DOHH2 (cell line): ENCODE measurements around the gene DLGAP1.

Experiments used
- H3F3A ChIP-seq: fragments of 200-600 bp; sonication (generic), shearing (Covaris generic); 2 replicates; pipeline ENCODE4 v1.6.0; 2016; ENCODE audit warnings: antibody characterized with exemption, mild to moderate bottlenecking; ENCODE audit not compliant: control insufficient read depth, insufficient read depth
- H3K27ac ChIP-seq: fragments of 200-600 bp; sonication (generic); 2 replicates; pipeline ENCODE4 v1.5.1; 2014; ENCODE audit warnings: low read depth, mild to moderate bottlenecking, low read length, moderate library complexity
- H3K27me3 ChIP-seq: fragments of 200-600 bp; sonication (generic); 2 replicates; pipeline ENCODE4 v1.6.1; 2014; ENCODE audit warnings: mild to moderate bottlenecking, low read length, mixed read lengths; ENCODE audit not compliant: control insufficient read depth
- H3K36me3 ChIP-seq: fragments of 200-600 bp; sonication (generic); 2 replicates; pipeline ENCODE4 v1.6.1; 2014; ENCODE audit warnings: mild to moderate bottlenecking, low read length, moderate library complexity, mixed read lengths; ENCODE audit not compliant: control insufficient read depth
- H3K4me1 ChIP-seq: fragments of 200-600 bp; sonication (generic); 2 replicates; pipeline ENCODE4 v1.6.1; 2014; ENCODE audit warnings: mild to moderate bottlenecking, low read length, mixed read lengths; ENCODE audit not compliant: control insufficient read depth
- H3K4me2 ChIP-seq: fragments of 200-600 bp; sonication (generic); 2 replicates; pipeline ENCODE4 v1.6.0; 2014; ENCODE audit warnings: mild to moderate bottlenecking, low read length, moderate library complexity
- H3K4me3 ChIP-seq: fragments of 200-600 bp; sonication (generic); 2 replicates; pipeline ENCODE4 v1.5.1; 2014; ENCODE audit warnings: mild to moderate bottlenecking, low read length, mixed read lengths
- H3K79me2 ChIP-seq: fragments of 200-600 bp; sonication (generic); 2 replicates; pipeline ENCODE4 v1.6.1; 2014; ENCODE audit warnings: mild to moderate bottlenecking, low read length, mixed read lengths; ENCODE audit not compliant: control insufficient read depth
- H3K9me2 ChIP-seq: fragments of 200-600 bp; sonication (generic); replicated peaks from 2 replicates; pipeline ENCODE4 v1.6.1; 2014; ENCODE audit warnings: mild to moderate bottlenecking, low read length, mixed read lengths; ENCODE audit not compliant: control insufficient read depth
- H3K9me3 ChIP-seq: fragments of 200-600 bp; sonication (generic); 2 replicates; pipeline ENCODE4 v1.6.1; 2014; ENCODE audit warnings: antibody characterized with exemption, low read length, mixed read lengths; ENCODE audit not compliant: control insufficient read depth, insufficient read depth
- H4K20me1 ChIP-seq: fragments of 200-600 bp; sonication (generic); 2 replicates; pipeline ENCODE4 v1.6.0; 2014; ENCODE audit warnings: low read depth, mild to moderate bottlenecking, antibody characterized with exemption, low read length, moderate library complexity; ENCODE audit not compliant: control insufficient read depth, insufficient read depth
- CTCF ChIP-seq: fragments of 200-600 bp; sonication (generic); IDR thresholded peaks from one replicate; pipeline ENCODE4 v1.5.1; 2014; ENCODE audit warnings: antibody characterized with exemption, mild to moderate bottlenecking, low read depth, low read length; ENCODE audit not compliant: poor library complexity, severe bottlenecking
- EZH2phosphoT487 ChIP-seq: fragments of 200-600 bp; sonication (generic); IDR thresholded peaks from 2 replicates; pipeline ENCODE4 v1.6.1; 2017; ENCODE audit warnings: borderline replicate concordance, mild to moderate bottlenecking, antibody characterized with exemption, low read length, moderate library complexity, mixed read lengths

DLGAP1 gene

GRCh38 chr18:4391859-4392258 is 63.2 kb downstream of the DLGAP1 start:
- no peaks in the 10 kb centered on the region for H4K20me1 ChIP-seq
- H3K9me2 ChIP-seq, result no peaks in the 10 kb centered on the region
- H3K79me2 ChIP-seq, result no peaks in the 10 kb centered on the region
- no peaks in the 10 kb centered on the region for H3K27me3 ChIP-seq
- H3K27ac ChIP-seq, result no peak overlapping the region
- no peak overlapping the region for H3K4me3 ChIP-seq
- TF ChIP-seq CTCF, result no peak
- no peak for TF ChIP-seq EZH2phosphoT487
- H3F3A ChIP-seq, result no peaks in the 10 kb centered on the region
- no peaks in the 10 kb centered on the region for H3K4me1 ChIP-seq
- H3K9me3 ChIP-seq, result no peaks in the 10 kb centered on the region
- no peak overlapping the region for H3K4me2 ChIP-seq
- no peaks in the 10 kb centered on the region for H3K36me3 ChIP-seq

GRCh38 chr18:4385876-4386275 is 69.2 kb downstream of the DLGAP1 start:
- H4K20me1 ChIP-seq, result no peaks in the 10 kb centered on the region
- no peaks in the 10 kb centered on the region for H3K79me2 ChIP-seq
- H3K9me2 ChIP-seq, result no peaks in the 10 kb centered on the region
- H3K4me2 ChIP-seq, result no peak overlapping the region
- no peaks in the 10 kb centered on the region for H3K4me1 ChIP-seq
- no peak overlapping the region for H3K4me3 ChIP-seq
- H3K9me3 ChIP-seq, result no peaks in the 10 kb centered on the region
- no peaks in the 10 kb centered on the region for H3K27me3 ChIP-seq
- H3K27ac ChIP-seq, result no peak overlapping the region
- H3K36me3 ChIP-seq, result no peaks in the 10 kb centered on the region
- H3F3A ChIP-seq, result no peaks in the 10 kb centered on the region
- no peak for TF ChIP-seq CTCF
- TF ChIP-seq EZH2phosphoT487, result no peak

- Histone ChIP-seq H3K4me1 (no peaks in the 10 kb centered on the region), H3F3A (no peaks in the 10 kb centered on the region), H3K79me2 (no peaks in the 10 kb centered on the region), H3K4me2 (no peak overlapping the region), H3K4me3 (no peak overlapping the region), H3K27ac (no peak overlapping the region), H3K9me2 (no peaks in the 10 kb centered on the region), H3K36me3 (no peaks in the 10 kb centered on the region), H4K20me1 (no peaks in the 10 kb centered on the region), H3K9me3 (no peaks in the 10 kb centered on the region), H3K27me3 (no peaks in the 10 kb centered on the region)
- TF ChIP-seq CTCF, result no peak
- TF ChIP-seq EZH2phosphoT487, result no peak
These were observed 70.2 kb downstream of the DLGAP1 start for GRCh38 chr18:4384932-4385331.

GRCh38 chr18:4374564-4374963 is 80.5 kb downstream of the DLGAP1 start:
- Histone ChIP-seq H4K20me1 (no peaks in the 10 kb centered on the region), H3K9me3 (no peaks in the 10 kb centered on the region), H3K4me3 (no peak overlapping the region), H3F3A (no peaks in the 10 kb centered on the region), H3K9me2 (no peaks in the 10 kb centered on the region), H3K4me2 (no peak overlapping the region), H3K79me2 (no peaks in the 10 kb centered on the region), H3K27ac (no peak overlapping the region), H3K36me3 (no peaks in the 10 kb centered on the region), H3K4me1 (no peaks in the 10 kb centered on the region), H3K27me3 (no peaks in the 10 kb centered on the region)
- TF ChIP-seq EZH2phosphoT487, result no peak
- TF ChIP-seq CTCF, result no peak
